Right lobe of liver (tissue), 6 donors: ENCODE measurements around the gene RPL29. TPM values are rescaled to one million over a fixed set of nuclear protein-coding genes. Genes with fewer than 3 reads are reported as not detected.

Experiments
- ATAC-seq, 4 donors: fragments of 200-7000 bp; cut with Tn5 transposase; one replicate each; pipeline ENCODE4 v1.9.1; 2020; ENCODE audit warnings: mild to moderate bottlenecking in 4 of 4, moderate library complexity in 4 of 4
- DNase-seq, 3 donors: peaks; one replicate each; pipeline ENCODE4 v3.0.0-alpha.2; 2020
- H3K27ac ChIP-seq, 3 donors: fragments of 200-600 bp; one replicate each; pipeline ENCODE4 v1.8.0; 2022
- H3K27me3 ChIP-seq, 2 donors: fragments of 200-600 bp; one replicate each; pipeline ENCODE4 v1.8.0; 2022
- H3K36me3 ChIP-seq, 4 donors: fragments of 200-600 bp; sonication (generic) in 1 of 4; one replicate each; pipeline versions ENCODE4 v1.5.1 to v1.8.0; 2017 to 2022; ENCODE audit warnings: control low read depth in 1 of 4
- H3K4me1 ChIP-seq, 4 donors: fragments of 200-600 bp; sonication (generic) in 1 of 4; one replicate each; pipeline versions ENCODE4 v1.5.1 to v1.8.0; 2017 to 2022; ENCODE audit warnings: control low read depth in 1 of 4
- H3K4me3 ChIP-seq, 3 donors: fragments of 200-600 bp; one replicate each; pipeline ENCODE4 v1.8.0; 2022
- H3K9me3 ChIP-seq, 4 donors: fragments of 200-600 bp; sonication (generic) in 1 of 4; one replicate each; pipeline versions ENCODE4 v1.5.1 to v1.8.0; 2017 to 2022; ENCODE audit warnings: control low read depth in 1 of 4
- CTCF ChIP-seq, 4 donors: fragments of 200-600 bp in 3 of 4; fragments of 450-650 bp in 1 of 4; IDR thresholded peaks; one replicate each; pipeline versions ENCODE4 v1.5.1 to v1.8.0; 2016 to 2022; ENCODE audit warnings: antibody characterized with exemption in 4 of 4, mild to moderate bottlenecking in 2 of 4
- POLR2A ChIP-seq: fragments of 450-650 bp; IDR thresholded peaks from one replicate; pipeline ENCODE4 v1.6.1; 2017; ENCODE audit warnings: antibody characterized with exemption, mild to moderate bottlenecking
- WGBS: methylation state at CpG from one replicate; pipeline ENCODE4 v1.1.6; 2018; ENCODE audit warnings: low coverage, low lambda C conversion rate; ENCODE audit not compliant: insufficient coverage; ENCODE audit errors: missing lambda C conversion rate; 5-methylcytosine and 5-hydroxymethylcytosine counted together
- intact Hi-C, 2 donors: fragments of 100-400 bp; cut with DNase I; formaldehyde crosslinking; loops; one replicate each; pipeline versions ENCODE4 v1.11.2 to v1.14.1; 2022
- total RNA-seq, 6 experiments: library from RNA; depleted of rRNA in 2 of 6; stranded (reverse); fragments of >200 nt in 2 of 6; fragmentation: NEBNext Ultra II Directional in 3 of 6; extraction: Animal tissue kit (Norgen Biotek cat#: 25700) in 3 of 6; gene quantifications; one replicate each; pipeline versions ENCODE4 v1.1.0 to v1.2.4, GENCODE V29; 2016 to 2023
- donor health status: DM: no; HTN: yes; CAD: no.
- donor health status: DM: no; HTN: no; CAD: no.
- donor health status: DM: no; HTN: no; CAD: no.
- donor health status: DM: no; HTN: yes; CAD: no.
- donor health status: DM: no; HTN: yes; CAD: no.

The RPL29 gene
- total RNA-seq, 6 experiments from 2014 or later = 396 to 971 (median 447) TPM

- Histone ChIP-seq H3K27me3 (no peaks in the 10 kb centered on the region), H3K27ac (no peak overlapping the region), H3K36me3 (no peaks in the 10 kb centered on the region), H3K4me3 (no peak overlapping the region), H3K9me3 (no peaks in the 10 kb centered on the region), H3K4me1 (no peaks in the 10 kb centered on the region)
- intact Hi-C loops = no loop called here
- DNase-seq (no peak), ATAC-seq (peak in 1 of 4 donors; percentile 14)
- WGBS = 74% methylated on average over 4 of the region's 10 CpGs
- TF ChIP-seq POLR2A (no peak), CTCF (IDR thresholded peaks at IDR 0.05) (no peak)
Measured at GRCh38 chr3:52021489-52022268, 26.0 kb upstream of the RPL29 start.

- Histone ChIP-seq H3K4me3 (no peak overlapping the region), H3K4me1 (no peaks in the 10 kb centered on the region), H3K36me3 (no peaks in the 10 kb centered on the region), H3K27ac (no peak overlapping the region), H3K27me3 (no peaks in the 10 kb centered on the region), H3K9me3 (no peaks in the 10 kb centered on the region)
- 100% methylated on average over 1 of the region's 7 CpGs for WGBS
- TF ChIP-seq POLR2A (no peak), CTCF (IDR thresholded peaks at IDR 0.05) (no peak)
- ATAC-seq (no peak), DNase-seq (no peak)
- intact Hi-C loops = no loop called here
Measured at GRCh38 chr3:52020796-52021195, 25.1 kb upstream of the RPL29 start.

- no peaks in the 10 kb centered on the region for H3K27me3 ChIP-seq
- H3K4me1 ChIP-seq = no peaks in the 10 kb centered on the region
- no peak overlapping the region for H3K27ac ChIP-seq
- peak in 1 of 4 donors; percentile 25 for ATAC-seq
- WGBS = no CpG with 5 or more reads among the region's 17 CpGs
- intact Hi-C loops = no loop called here
- H3K36me3 ChIP-seq = no peaks in the 10 kb centered on the region
- TF ChIP-seq CTCF (IDR thresholded peaks at IDR 0.05) = no peak
- no peak for TF ChIP-seq POLR2A
- DNase-seq = no peak
- H3K9me3 ChIP-seq = no peaks in the 10 kb centered on the region
- no peak overlapping the region for H3K4me3 ChIP-seq
Measured at GRCh38 chr3:52019352-52020080, 23.8 kb upstream of the RPL29 start.

GRCh38 chr3:52018319-52019000 lies 22.8 kb upstream of the RPL29 start:
- H3K36me3 ChIP-seq = no peaks in the 10 kb centered on the region
- intact Hi-C loops = no loop called here
- H3K4me3 ChIP-seq = no peak overlapping the region
- TF ChIP-seq CTCF (IDR thresholded peaks at IDR 0.05) = no peak
- H3K4me1 ChIP-seq = no peaks in the 10 kb centered on the region
- no peak for DNase-seq
- no peak overlapping the region for H3K27ac ChIP-seq
- H3K9me3 ChIP-seq = no peaks in the 10 kb centered on the region
- 60% methylated on average over 2 of the region's 21 CpGs for WGBS
- no peaks in the 10 kb centered on the region for H3K27me3 ChIP-seq
- ATAC-seq = no peak
